ENCODE data around the gene CYP2A7.
"Not testable (repeated sequence)": the region's sequence is repeated elsewhere in the genome, so short reads cannot be mapped to it uniquely, and the experiment has no call there.

- TF ChIP-seq EZH2 (IDR thresholded peaks at IDR 0.05; ENCODE audit: insufficient read depth, poor library complexity, severe bottlenecking); EZH2phosphoT487 (IDR thresholded peaks at IDR 0.05; ENCODE audit: insufficient read depth, low read depth): not testable (repeated sequence)
These were observed 44.2 kb upstream of the CYP2A7 start for GRCh38 chr19:40926276-40926675.
